Putamen (tissue), 1 donor: Measurements from ENCODE around the gene TMEM255B.

Experiments used
- DNase-seq: peaks from one replicate; pipeline ENCODE4 v3.0.0-alpha.2; 2016; ENCODE audit warnings: low spot score

The TMEM255B gene

DNA sequence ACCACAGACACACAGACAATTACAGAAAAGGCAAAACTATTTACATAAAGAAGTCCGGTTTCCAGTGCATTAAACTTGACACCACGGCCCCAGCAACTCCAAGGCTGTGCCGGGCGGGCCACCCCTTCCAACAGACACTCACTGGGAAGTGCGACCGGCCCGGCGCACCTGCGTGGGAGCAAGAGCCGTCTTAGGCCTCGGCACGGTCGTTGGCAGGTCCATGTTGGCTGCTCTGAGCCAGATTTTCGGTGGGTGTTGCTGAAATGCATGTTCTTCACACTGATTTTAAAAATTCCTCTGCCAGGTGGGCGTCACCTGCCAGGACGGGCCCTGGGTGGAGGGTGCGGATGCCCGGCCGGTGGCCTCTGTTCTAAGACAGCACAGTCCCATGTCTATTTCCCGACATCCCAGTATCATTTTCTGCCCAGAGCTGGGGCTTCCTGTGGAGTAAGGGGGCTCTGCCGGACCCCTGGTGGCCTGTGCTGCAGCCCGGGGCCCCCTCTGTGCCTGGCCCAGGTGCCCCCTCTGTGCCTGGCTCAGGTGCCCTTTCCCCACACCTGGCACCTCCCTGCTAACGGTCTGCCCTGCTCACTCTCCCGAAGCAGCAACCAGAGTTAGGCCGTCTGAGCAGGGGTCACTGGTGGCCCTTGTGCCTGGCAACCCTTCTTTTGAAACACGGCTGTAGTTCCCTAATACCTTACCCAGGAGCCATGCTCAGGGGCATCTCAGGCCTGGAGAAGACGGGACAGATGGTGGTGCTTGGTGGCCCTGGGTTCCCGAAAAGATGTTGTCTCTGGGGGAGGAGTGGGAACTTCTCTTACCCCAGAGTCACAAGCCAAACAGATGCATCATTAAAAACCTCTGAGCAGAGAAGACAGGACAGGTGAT lies 9.2 kb downstream of the TMEM255B start:
- DNase-seq, result no peak

DNA sequence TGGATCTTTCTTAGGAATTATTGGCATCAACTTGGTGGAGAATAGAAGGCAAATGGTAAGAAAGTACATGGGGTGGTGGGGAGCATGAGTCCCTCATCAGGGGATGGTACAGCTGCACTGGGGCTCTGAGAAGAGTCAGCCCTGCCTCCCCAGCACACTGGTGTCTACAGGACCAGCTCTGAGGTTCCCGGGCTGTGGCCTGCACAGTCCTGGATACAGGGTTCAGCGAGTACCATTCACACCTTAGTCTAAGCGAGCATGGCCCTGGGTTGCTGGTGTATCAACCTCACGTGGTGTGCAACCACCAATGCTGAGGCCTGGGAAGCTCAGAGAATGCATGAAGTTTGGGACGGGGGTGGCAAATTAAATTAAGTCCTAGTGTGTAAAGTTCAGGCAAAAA lies 10.1 kb downstream of the TMEM255B start:
- DNase-seq, result no peak

DNA sequence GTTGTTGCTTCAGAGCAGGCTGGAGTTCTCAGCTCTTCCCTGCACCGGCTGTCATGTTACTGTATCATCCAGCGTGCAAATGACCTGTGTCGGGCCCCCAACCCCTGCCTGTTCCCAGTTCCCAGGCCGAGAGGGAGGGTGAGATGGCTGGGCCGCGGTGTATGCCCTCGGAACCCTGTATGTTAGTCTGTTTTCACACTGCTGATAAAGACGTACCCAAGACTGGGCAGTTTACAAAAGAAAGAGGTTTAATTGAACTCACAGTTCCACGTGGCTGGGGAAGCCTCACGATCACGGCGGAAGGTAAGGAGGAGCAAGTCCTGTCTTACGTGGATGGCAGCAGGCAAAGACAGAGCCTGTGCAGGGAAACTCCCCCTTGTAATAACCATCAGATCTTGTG lies 10.9 kb downstream of the TMEM255B start:
- no peak for DNase-seq

DNA sequence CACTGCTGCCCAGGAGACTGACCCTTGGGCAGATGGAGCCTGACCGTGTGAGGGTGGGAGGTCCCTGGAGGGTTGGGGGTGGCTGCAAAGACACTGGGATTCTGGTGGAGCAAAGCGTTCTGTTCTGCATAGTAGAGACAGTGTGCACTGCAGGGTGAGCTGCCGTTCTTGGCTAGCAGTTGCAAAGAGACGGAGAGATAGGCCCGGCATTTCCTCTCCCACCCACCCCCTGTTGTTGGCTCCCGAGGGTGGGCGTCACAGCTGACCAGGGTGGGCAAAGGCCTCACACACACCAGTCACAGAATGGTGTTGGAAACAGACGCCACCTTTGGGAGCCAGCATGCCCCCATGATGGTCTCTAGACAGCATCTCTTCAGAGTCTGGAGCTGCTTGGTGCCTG lies 11.4 kb downstream of the TMEM255B start:
- no peak for DNase-seq

DNA sequence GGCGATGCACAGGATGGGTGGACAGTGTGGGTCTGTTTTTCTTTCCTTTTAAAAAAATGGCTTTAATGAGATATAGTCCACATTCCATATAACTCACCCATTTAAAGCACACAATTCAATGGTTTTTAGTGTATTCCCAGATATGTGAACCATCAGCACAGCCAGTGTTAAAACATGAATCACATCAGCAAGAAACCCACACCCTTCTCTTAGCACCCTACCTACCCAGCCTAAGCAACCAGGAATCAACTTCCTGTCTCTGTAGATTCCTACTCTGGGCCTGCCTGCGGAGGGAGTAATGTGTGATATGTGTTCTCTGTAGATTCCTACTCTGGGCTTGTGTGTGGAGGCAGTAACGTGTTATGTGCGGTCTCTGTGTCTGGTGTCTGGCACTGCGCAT lies 11.9 kb downstream of the TMEM255B start:
- no peak for DNase-seq

GRCh38 chr13:113771709-113772331 lies 12.8 kb downstream of the TMEM255B start:
- DNase-seq, result no peak

DNA sequence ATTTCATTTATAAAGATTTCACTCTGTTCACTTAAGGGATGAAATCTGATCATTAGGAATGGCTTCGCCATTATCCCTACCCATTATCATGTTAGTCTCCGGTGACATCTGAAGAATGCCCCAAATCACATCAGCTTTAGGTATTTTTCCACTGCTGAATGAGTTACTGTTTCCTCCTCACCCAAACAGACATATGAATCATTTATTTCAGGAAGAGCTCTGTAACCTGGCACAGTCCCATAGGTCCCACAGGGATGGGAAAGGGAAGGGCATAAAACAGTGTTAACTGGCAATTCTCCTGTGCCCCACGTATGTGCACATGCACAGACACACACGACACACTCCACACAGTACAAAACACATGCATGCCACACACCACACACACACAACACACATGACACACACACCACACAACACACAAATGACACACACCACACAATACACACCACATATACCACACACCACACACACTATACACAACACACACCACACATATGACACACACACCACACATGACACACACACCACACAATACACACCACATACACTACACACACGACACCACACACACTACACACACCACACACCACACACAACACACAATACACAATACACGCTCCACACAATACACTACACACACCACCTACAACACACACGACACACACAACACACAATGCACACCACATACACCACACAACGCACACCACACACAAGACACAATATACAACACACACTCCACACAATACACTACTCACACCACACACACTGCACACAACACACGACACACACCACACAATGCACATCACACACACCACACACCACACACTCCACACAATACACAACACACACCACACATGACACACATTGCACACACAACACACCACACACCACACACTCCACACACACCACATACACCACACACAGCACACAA lies 15.4 kb downstream of the TMEM255B start:
- no peak for DNase-seq

GRCh38 chr13:113775451-113776145 lies 16.6 kb downstream of the TMEM255B start:
- DNase-seq, result no peak

- no peak for DNase-seq
Measured at GRCh38 chr13:113776231-113777125, 17.5 kb downstream of the TMEM255B start.

DNA sequence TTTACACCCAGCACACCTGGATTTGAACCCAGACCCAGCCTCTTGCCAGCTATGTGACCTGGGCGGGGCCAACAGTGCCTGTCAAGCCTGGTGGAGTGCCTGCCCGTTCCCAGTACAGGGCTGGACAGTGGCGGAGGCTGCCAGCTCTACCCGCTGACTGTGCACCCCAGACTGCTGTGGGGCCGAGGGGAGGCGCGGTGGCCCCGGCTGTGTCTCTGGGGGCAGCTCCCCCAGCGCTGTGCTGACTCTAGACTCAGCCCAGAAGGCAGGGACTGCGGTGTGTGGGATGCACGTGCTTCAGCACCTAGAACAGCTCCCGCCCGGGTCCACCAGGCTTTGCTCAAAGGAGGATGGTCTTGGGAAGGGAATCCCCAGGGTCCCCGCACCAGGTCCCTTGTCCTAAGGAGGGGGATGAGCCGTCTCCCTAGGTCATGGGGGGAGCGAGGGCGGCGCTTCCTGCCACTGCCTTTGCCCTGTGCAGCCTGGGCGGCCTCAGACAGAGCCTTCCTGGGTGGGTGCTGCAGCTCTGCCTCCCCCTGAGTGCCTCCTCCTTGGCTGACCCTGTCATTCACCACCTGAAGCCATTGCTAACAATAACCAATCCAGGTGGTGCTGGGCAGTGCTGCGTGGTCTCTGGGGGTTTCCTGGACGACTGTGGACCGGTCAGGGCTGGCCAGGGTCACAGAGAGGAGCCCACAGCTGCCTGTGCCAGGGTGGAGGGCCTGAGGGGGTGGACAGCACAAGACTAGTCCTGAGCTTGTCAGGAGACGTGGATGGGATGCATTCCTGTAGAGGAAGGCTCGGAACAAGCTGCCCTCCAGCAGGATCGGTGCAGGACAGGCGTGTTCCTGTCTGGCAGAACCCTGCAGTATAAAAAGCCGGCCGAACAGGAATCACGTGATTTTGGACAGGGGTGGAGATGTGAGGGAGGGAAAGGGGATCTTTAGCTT lies 18.6 kb downstream of the TMEM255B start:
- no peak for DNase-seq

DNA sequence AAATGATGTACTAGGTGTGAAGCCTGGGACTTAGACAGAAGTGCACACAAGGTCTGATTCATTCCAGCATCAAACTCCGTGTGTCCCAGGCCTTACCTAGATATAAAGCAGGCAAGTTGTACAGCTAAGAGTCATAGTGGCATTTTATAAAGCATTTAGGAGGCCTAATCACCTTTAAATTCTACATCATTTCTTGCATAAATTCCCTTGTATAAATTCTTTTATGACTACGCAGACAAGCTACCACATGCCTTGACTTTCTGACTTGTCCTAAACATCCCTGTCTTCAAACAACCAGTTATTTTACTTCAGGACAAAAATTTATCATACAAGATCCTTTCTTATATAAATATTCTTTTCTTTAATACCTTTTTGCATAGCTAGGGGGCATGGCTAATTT lies 22.5 kb downstream of the TMEM255B start:
- DNase-seq, result no peak

- no peak for DNase-seq
Measured at GRCh38 chr13:113782472-113782871, 23.4 kb downstream of the TMEM255B start.

- DNase-seq, result no peak
Measured at GRCh38 chr13:113783200-113783881, 24.3 kb downstream of the TMEM255B start.

DNA sequence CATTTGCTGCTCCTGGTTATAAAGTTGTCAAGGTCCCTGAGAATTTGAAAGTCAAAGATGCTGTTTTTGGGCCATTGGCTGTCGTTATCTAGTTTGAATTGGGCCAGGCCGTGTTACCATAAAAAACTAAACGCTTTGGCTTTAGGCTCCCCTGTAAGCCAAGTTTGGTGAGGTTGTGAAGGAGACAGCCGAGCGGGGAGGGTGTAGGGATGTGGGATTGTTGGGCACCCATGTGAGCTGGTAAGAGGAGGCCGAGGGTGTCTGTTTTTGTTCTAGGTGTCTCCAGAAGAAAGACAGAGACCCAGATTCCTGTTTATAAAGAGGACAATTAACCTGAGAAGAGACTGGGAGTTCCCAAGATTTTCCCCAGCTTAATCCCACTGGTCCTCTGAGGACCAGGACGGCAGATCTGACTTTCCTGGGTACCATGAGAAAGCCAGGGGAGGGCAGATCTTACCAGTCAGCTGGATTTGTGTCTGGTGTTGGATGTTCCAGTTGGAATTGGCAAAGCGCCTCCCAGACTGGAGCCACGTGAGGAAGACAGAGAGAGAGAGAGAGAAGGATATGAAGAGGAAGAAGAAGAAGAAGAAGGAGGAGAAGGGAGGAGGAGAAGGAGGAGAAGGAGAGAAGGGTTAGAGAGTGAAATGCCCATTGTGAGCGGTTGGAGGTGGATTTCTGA lies 25.1 kb downstream of the TMEM255B start:
- DNase-seq, result no peak

DNA sequence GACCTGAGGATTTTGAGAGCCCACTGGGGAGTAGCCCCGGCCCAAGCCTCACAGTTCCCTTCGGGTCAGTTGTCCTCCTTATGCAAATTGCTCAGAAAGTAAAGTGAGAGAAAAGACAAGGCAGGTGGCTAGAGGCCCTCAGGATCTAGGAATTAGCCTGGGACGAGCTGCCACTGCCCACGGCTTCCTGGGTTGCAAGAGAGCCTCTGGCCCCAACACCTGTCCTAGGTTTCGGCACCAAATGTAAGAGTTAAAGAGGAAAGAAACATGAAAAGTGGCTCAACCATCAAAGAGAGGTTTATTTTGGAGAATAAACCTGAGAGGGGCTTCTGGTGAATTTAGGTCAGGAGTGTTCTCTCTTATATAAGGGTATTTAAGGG lies 25.6 kb downstream of the TMEM255B start:
- no peak for DNase-seq

GRCh38 chr13:113785051-113786010 lies 26.3 kb downstream of the TMEM255B start:
- DNase-seq, result no peak

GRCh38 chr13:113786262-113786841 lies 27.3 kb downstream of the TMEM255B start:
- DNase-seq, result no peak
